Motor neuron (in vitro differentiated cells): ENCODE results near the gene MICAL3. TPM values are rescaled to one million over a fixed set of nuclear protein-coding genes. Genes with fewer than 3 reads are reported as not detected.
A peak's percentile ranks its signal among the peaks of the same experiment; 100 is the strongest.

Source experiments
- ATAC-seq, 8 experiments: fragments of 200-7000 bp; cut with Tn5 transposase; replicated peaks in 6 of 8; 2 replicates each; pipeline ENCODE4 v1.8.0; 2021; ENCODE audit warnings: mild to moderate bottlenecking in 8 of 8, moderate library complexity in 8 of 8
- H3K27ac ChIP-seq, 2 donors: fragments of 250-450 bp; sonication (Bioruptor Pico); 2 replicates each; pipeline ENCODE4 v1.9.0; 2021; ENCODE audit warnings: antibody characterized with exemption in 2 of 2, mild to moderate bottlenecking in 2 of 2, moderate library complexity in 1 of 2
- H3K4me1 ChIP-seq, 2 donors: fragments of 250-450 bp; sonication (Bioruptor Pico); replicated peaks in 1 of 2; 2 replicates each; pipeline ENCODE4 v1.6.1; 2021; ENCODE audit warnings: antibody characterized with exemption in 2 of 2, mild to moderate bottlenecking in 2 of 2, moderate library complexity in 1 of 2
- H3K4me3 ChIP-seq, 5 donors: fragments of 250-450 bp; sonication (Bioruptor Pico); 2 replicates each; pipeline ENCODE4 v1.9.0; 2021; ENCODE audit warnings: antibody characterized with exemption in 5 of 5, mild to moderate bottlenecking in 5 of 5, moderate library complexity in 4 of 5
- WGBS, 10 experiments: fragments of 450-650 bp; shearing (Covaris generic); methylation state at CpG; one replicate each; pipeline ENCODE4 v1.0.0; 2022; 5-methylcytosine and 5-hydroxymethylcytosine counted together
- in situ Hi-C, 9 experiments: fragments of 400-800 bp; cut with MboI; loops; one replicate each; pipeline ENCODE4 v1.15.0; 2021; ENCODE audit warnings: low sequenced_read_pairs in 9 of 9, low pct_unique_long_range_greater_than_20kb in 2 of 9; ENCODE audit not compliant: unreplicated experiment in 9 of 9
- total RNA-seq, 8 experiments: library from RNA; unstranded; fragments of 300-600 nt; gene quantifications; 2 replicates each; pipeline versions ENCODE4 v1.2.3 to v1.2.4, GENCODE V29; 2022

The MICAL3 gene
- total RNA-seq, 8 experiments from 2014 or later = 15.2 to 46.0 (median 20.4) TPM

DNA sequence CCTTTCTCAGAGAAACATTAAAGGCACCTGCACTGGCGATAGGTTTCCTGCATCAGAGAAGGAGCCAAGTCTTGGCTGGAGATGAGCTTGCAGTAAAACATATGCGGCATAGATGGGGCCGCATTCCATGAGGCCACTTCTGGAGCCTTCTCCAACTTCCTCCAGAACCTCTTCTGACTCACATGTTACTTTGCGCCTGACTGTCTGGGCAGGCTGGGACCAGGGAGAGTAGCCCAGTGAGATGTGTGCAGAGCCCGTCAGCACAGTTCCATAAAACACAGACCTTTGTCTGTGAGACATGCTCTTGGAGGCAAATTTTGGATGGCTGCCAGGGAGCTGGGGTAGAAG is 194.7 kb downstream of the MICAL3 start:
- Histone ChIP-seq H3K4me1 (peaks cover 0 to 9% of the 10 kb centered on the region in 2 donors), H3K27ac (no peak overlapping the region), H3K4me3 (no peak overlapping the region)
- in situ Hi-C loops = loop anchor here in 7 of 9 experiments (10.0 to 25.0 kb wide), 4 partner anchors 92 to 245 kb away; partner anchors contain the start of gene PEX26 (in 5 of the 7)
- 73 to 100% (median 93%) methylated on average over 1 to 5 of the region's 5 CpGs; no CpG with 5 or more reads in 3 of the 10 experiments for WGBS, 10 experiments
- ATAC-seq = peak; percentile 10 to 51 (median 34)

DNA sequence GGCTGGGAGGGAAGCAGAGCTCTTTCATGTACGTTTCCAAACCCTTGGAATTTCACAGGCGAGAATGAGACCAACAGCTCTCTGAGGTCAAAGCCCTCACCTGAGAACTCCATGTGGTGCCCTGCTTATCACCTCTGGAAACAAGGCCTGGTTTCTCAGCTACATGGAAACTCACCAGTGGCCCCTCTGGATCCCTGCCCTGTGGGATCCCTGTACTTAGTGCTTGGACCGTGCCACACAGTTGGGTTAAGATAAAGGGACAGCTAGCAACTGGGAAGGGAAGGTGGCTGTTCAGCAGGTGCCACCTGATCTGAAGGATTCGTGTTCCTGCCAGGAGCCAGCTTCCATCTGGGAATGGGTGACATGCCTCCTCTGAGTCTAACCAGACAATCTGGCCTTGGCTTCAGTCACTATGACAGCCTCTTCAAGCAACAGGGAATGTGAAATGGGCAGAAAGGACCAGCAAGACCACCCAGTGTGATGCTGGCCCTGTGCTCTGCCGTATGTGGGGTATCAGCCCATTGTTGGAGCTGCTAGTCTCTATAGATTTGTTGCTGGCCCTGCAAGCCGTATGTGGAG is 195.8 kb downstream of the MICAL3 start:
- Histone ChIP-seq H3K27ac (no peak overlapping the region), H3K4me1 (peaks cover 0 to 9% of the 10 kb centered on the region in 2 donors), H3K4me3 (no peak overlapping the region)
- no peak for ATAC-seq
- in situ Hi-C loops = loop anchor here in 2 of 9 experiments (25.0 kb wide), 2 partner anchors 91 to 234 kb away; no protein-coding TSS in a partner anchor
- WGBS, 10 experiments = 70 to 100% (median 82%) methylated on average over 1 to 3 of the region's 6 CpGs; no CpG with 5 or more reads in 6 of the 10 experiments

DNA sequence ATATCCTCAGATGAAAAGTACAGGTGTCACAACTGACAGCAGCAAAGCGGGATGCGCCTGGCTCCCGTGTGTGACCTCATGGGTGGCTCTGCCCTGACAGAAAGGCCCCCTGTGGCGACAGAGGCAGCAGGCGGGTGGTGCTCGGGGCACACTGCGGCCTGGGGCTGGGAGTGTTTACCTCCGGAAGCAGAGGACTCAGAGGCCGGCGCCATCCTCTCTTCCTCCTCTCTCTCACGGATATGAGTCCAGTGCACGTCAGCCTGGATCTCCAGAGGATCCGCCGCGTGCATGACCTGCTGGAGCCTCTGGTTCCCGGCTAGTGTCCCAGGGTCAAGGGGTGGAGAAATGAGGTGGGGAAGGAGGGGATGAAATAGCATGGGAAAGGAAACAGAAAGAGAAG is 196.9 kb downstream of the MICAL3 start:
- no peak overlapping the region for H3K4me3 ChIP-seq
- no peak for ATAC-seq
- H3K4me1 ChIP-seq = peaks cover 0 to 9% of the 10 kb centered on the region in 2 donors
- WGBS, 10 experiments = 80 to 100% (median 94%) methylated on average over 1 to 5 of the region's 16 CpGs; no CpG with 5 or more reads in 6 of the 10 experiments
- in situ Hi-C loops = loop anchor here in 2 of 9 experiments (25.0 kb wide), 2 partner anchors 90 to 235 kb away; no protein-coding TSS in a partner anchor
- H3K27ac ChIP-seq = no peak overlapping the region

DNA sequence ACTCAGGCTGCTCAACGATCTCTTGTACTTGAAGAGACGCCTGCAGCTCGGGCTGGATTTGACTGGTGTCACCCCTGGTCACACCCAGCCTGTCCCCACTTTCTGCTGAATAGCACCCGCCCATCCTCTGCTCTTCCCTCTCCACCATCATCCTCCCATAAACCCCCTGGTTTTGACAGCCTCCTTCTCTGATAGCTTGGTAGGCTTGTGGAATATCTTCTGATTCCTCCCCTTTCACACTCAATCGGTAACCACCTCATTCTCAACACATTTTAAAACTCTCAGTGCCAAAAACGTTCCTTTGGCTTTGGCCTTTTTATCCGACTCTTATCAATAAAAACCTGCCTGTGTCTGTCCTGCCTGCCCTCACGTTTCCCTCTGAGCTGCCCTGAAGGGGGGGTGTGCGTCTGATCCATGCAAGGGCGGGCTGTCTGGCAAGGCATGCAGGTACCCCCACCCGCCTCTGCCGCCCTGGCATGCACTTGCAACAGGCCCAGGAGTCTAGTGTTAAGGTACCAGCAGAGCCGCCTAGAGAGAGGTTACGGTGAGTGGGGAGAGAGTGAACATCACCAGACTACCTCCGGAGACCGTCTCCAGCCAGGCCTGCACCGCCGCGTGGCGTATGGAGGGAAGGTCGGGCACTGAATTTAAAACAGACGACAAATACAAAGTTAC is 198.3 kb downstream of the MICAL3 start:
- WGBS, 10 experiments = 68 to 100% (median 84%) methylated on average over 2 to 14 of the region's 22 CpGs; no CpG with 5 or more reads in 2 of the 10 experiments
- H3K4me1 ChIP-seq = peaks cover 0 to 9% of the 10 kb centered on the region in 2 donors
- no peak overlapping the region for H3K27ac ChIP-seq
- no peak for ATAC-seq
- in situ Hi-C loops = loop anchor here in 2 of 9 experiments (25.0 kb wide), 2 partner anchors 89 to 236 kb away; no protein-coding TSS in a partner anchor
- no peak overlapping the region for H3K4me3 ChIP-seq

DNA sequence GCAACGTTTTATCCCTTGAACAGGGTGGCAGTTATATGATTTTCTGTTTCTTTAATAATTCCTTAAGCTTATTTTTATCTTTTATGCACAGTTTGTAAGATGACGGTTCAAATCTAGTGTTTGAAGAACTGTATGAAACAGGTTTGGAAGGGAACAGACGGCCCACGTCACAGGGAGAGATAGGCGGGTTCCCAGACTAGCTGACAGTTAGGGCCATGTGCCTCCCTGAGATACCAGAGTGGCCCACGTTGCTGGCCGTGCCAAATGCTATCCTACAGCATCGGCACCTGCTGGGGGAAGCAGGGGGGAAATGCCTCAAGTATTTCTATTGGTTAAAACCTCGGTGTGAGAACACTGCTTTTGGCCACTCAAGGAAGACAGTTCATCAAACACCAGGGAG is 199.9 kb downstream of the MICAL3 start:
- no peak overlapping the region for H3K4me3 ChIP-seq
- peaks cover 0 to 9% of the 10 kb centered on the region in 2 donors for H3K4me1 ChIP-seq
- 73 to 94% (median 81%) methylated on average over 2 to 9 of the region's 9 CpGs; no CpG with 5 or more reads in 2 of the 10 experiments for WGBS, 10 experiments
- in situ Hi-C loops = loop anchor here in 1 of 9 experiments (25.0 kb wide), 1 partner anchor 112 kb away; no protein-coding TSS in a partner anchor
- no peak for ATAC-seq
- no peak overlapping the region for H3K27ac ChIP-seq

DNA sequence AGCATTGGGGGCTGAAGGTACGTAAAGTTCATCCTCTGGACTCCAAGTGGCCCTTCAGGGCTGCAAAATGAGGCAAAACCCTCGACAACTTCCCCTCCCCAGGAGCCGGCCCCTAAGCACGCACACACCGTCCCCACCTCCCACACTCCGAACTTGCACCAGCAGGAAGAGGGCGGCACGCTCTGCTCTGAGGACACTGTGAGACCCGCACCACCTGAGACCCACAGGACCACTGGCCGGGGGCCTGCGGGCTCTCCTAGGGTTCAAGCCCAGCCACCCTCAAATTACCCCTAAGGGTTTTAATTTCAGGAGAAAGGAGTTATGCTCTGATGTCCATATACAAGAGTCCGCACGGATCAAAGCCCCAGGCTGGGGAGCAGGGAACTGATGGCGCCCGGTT is 200.4 kb downstream of the MICAL3 start:
- WGBS, 10 experiments = 87 to 96% (median 90%) methylated on average over 3 to 9 of the region's 15 CpGs; no CpG with 5 or more reads in 6 of the 10 experiments
- Histone ChIP-seq H3K4me3 (no peak overlapping the region), H3K4me1 (peaks cover 0 to 9% of the 10 kb centered on the region in 2 donors), H3K27ac (no peak overlapping the region)
- no peak for ATAC-seq
- in situ Hi-C loops = loop anchor here in 1 of 9 experiments (25.0 kb wide), 1 partner anchor 112 kb away; no protein-coding TSS in a partner anchor

DNA sequence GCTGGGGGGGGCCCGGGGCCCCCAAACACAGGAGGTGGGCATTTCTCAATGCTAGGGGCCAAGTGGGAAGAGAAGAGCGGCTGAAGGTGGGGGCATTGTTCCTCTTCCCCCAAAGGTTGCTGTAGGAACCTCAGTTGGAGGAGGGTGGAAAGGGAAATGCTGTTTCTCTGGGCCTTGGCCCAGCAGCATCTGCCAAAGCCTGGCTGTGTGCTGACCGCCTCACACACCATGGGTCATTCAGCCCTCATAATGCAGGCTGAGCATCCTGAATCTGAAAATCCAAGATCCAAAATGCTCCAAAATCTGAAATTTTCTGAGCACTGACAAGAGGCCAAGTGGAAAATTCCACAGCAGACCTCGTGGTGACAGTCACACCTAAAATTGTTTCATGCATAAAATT is 201.1 kb downstream of the MICAL3 start:
- no peak overlapping the region for H3K27ac ChIP-seq
- no peak overlapping the region for H3K4me3 ChIP-seq
- WGBS, 10 experiments = 40 to 92% (median 60%) methylated on average over 1 to 2 of the region's 4 CpGs; no CpG with 5 or more reads in 7 of the 10 experiments
- in situ Hi-C loops = loop anchor here in 1 of 9 experiments (25.0 kb wide), 1 partner anchor 111 kb away; no protein-coding TSS in a partner anchor
- H3K4me1 ChIP-seq = peaks cover 0 to 9% of the 10 kb centered on the region in 2 donors
- no peak for ATAC-seq

DNA sequence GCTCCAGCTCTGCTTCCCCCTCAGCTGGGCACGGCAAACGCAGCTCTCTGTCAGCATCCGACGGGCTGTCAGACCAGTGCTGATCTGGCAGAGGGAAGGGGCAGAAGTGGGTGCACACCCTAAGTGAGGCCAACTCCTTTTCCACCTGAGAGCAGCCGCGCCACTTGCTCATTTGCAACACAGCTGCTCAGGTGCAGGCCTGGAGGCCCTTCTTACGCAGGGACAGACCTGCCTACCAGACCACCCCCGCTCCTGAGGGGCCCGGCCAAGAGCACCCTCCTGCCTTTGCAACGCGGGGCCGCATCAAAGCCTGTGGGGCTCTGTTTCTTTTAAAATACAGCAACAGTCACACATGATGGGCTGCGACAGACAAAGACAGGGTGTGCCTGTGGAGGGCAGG is 202.3 kb downstream of the MICAL3 start:
- Histone ChIP-seq H3K4me3 (no peak overlapping the region), H3K4me1 (no peaks in the 10 kb centered on the region), H3K27ac (no peak overlapping the region)
- no peak for ATAC-seq
- WGBS, 10 experiments = 91 to 100% (median 100%) methylated on average over 1 to 8 of the region's 13 CpGs; no CpG with 5 or more reads in 7 of the 10 experiments
- in situ Hi-C loops = loop anchor here in 1 of 9 experiments (25.0 kb wide), 1 partner anchor 110 kb away; no protein-coding TSS in a partner anchor

DNA sequence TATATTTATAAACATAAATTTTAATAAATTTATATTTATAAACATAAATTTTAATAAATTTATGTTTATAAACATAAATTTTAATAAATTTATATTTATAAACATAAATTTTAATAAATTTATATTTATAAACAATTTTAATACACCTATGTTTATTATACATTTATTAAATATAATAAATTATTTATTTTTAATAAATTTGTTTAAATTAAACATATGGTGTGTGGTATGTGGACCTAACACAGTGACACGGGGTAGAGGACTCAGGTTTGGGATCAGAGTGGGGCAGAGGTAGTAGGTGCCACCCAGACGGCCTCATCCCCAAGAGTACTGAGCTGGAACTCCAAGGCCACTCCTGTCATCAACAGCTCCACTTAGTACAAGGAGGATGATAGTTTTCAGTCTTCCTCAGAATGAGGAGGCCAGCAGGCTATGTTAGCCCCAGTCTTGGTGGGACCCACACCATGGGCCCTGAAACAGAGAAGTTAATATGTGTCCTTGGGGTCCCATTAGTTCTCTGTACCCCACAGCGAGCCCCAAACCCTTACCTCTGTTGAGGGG is 203.4 kb downstream of the MICAL3 start:
- 86 to 100% (median 98%) methylated on average over 1 to 2 of the region's 3 CpGs; no CpG with 5 or more reads in 4 of the 10 experiments for WGBS, 10 experiments

DNA sequence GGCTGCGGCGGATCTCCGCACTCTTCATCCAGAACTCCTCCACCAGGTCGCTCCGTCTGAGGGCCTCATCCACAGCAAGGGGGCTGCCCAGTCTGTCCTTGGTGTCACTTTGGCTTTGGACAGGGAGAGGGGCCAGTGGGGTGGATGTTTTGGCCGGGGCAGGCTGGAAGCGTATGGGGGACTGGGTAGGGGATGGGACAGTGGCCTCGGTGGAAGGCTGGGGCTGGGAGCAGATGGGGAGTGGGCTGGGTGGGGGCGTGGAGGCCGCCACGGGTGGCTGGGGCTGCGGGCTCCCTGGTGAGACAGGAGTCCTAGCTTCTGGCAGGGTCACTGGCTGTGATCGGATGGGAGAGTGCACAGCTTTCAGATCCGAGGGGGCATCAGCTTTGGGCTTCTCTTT is 205.7 kb downstream of the MICAL3 start:
- no peaks in the 10 kb centered on the region for H3K4me1 ChIP-seq
- no CpG with 5 or more reads among the region's 14 CpGs for WGBS, 10 experiments
- no peak overlapping the region for H3K4me3 ChIP-seq
- in situ Hi-C loops = loop anchor here in 1 of 9 experiments (25.0 kb wide), 1 partner anchor 106 kb away; no protein-coding TSS in a partner anchor
- no peak overlapping the region for H3K27ac ChIP-seq
- ATAC-seq = peak in 3 of 8 experiments; percentile 12 to 22 (median 12)

More for the DNA sequence above, 203.4 kb downstream of the MICAL3 start:
- no peak overlapping the region for H3K4me3 ChIP-seq
- no peak overlapping the region for H3K27ac ChIP-seq
- H3K4me1 ChIP-seq = no peaks in the 10 kb centered on the region
- no peak for ATAC-seq
- in situ Hi-C loops = loop anchor here in 1 of 9 experiments (25.0 kb wide), 1 partner anchor 109 kb away; no protein-coding TSS in a partner anchor

DNA sequence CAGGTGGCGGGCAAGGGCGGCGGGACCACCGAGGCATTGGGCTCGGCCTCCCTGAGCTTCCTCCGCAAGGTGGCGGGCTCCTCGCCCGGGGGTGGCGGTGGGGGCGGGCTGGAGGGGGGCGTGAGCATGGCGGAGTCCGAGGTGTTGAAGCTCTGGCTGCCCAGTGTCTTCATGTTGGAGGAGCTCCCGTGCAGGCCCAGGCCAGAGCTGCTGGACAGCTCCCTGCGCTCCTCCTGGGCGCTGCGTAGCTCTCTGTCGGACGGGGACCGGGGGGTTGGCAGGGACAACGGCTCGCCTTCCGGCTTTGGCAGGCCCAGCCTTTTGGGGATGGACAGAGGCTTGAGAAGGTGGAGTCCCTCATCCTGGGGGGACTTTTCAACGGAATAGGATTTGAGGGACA is 206.2 kb downstream of the MICAL3 start:
- in situ Hi-C loops = loop anchor here in 1 of 9 experiments (25.0 kb wide), 1 partner anchor 106 kb away; no protein-coding TSS in a partner anchor
- H3K27ac ChIP-seq = no peak overlapping the region
- 76 to 82% methylated on average over 4 to 6 of the region's 25 CpGs; no CpG with 5 or more reads in 8 of the 10 experiments for WGBS, 10 experiments
- H3K4me1 ChIP-seq = no peaks in the 10 kb centered on the region
- peak in 4 of 8 experiments; percentile 22 to 43 (median 30) for ATAC-seq
- H3K4me3 ChIP-seq = no peak overlapping the region

DNA sequence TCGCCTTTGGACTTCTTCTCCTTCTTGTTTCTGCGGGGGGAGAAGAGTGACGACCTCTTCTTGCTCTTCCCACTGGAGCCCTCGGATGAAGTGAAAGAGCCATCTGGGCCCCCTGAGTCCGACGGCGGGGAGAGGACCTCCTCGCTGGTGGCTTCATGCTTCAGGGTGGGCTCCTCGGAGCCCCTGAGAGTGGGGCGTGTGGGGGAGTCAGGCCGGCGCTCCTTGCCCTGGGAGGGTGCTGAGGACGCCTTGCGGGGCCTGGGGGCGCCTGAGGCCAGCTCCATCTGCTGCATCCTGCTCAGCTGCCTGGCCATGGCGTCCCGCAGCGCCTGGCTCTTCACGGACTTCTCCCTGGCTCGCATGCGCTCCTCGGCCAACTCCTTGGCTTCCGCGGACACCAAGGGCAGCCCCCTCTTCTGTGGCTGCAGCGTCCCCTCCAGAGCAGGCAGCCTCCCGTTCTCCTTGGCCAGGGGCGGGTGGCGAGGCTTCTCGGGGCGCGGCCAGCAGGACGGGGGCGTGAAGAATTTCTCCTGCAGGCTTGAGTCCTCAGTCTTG is 206.8 kb downstream of the MICAL3 start:
- H3K27ac ChIP-seq = no peak overlapping the region
- no peak overlapping the region for H3K4me3 ChIP-seq
- 83 to 100% (median 97%) methylated on average over 1 to 9 of the region's 33 CpGs; no CpG with 5 or more reads in 6 of the 10 experiments for WGBS, 10 experiments
- in situ Hi-C loops = loop anchor here in 1 of 9 experiments (25.0 kb wide), 1 partner anchor 105 kb away; no protein-coding TSS in a partner anchor
- H3K4me1 ChIP-seq = no peaks in the 10 kb centered on the region
- ATAC-seq = no peak
